GM18909 (cell line): ENCODE results near the gene HHATL.

Source experiments
- ATAC-seq: cut with Tn5 transposase; IDR thresholded peaks from one replicate; pipeline ENCODE4 v1.9.1; 2021; ENCODE audit warnings: mild to moderate bottlenecking; ENCODE audit not compliant: unreplicated experiment, poor library complexity

HHATL gene

DNA sequence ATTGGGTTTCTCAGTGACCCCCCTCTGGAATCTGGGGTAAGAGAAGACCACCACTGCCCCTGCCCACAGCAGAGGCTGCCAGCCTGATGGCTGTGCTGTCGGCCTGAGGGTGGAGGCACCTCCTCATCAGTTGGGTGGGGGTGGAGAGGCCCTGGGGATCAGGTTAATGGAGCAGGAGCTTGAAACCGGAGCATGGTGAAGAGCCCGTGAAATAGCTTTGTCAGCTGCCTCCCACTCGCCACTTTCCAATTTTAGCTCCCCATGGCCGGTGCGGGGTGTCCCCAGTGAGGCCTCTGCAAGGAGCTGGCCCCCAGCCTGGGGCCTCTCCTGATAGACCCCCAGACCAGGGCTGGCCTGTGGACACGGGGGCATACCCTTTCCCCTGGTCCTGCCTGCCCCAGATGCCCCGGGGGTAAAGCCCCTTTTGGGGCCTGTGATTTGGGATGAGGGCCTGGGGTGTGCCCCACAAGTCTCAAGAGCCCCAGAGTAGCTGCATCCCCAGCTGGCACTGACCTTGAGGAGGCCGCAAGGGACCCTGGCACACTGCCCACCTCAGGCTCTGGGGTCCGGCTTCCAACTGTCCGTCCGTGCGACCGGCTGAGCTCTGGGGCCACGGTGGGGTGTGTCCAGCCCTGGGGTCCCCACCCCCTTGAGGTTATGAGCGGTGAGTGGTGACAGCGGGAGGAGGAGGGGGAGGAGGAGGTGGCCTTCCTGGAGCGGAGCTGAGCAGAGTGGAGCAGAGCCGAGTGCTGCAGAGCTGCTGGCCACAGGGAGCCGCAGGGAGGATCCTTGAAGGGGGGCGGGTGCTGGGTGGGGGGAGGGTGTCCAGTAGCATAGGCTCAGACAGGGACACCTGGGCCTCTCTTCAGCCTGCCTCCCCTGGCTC lies at the start of gene HHATL:
Gene HHATL (minus strand): TSS at position 733 of the 886 bp plus-strand sequence. CDS start 1,972 bp downstream, outside the sequence.
- ATAC-seq, result no peak

- no peak for ATAC-seq
Measured at GRCh38 chr3:42751609-42752008, 49.0 kb upstream of the HHATL start.

- ATAC-seq, result no peak
Measured at GRCh38 chr3:42750834-42751233, 48.2 kb upstream of the HHATL start.

GRCh38 chr3:42749753-42750231 lies 47.2 kb upstream of the HHATL start:
- no peak for ATAC-seq

DNA sequence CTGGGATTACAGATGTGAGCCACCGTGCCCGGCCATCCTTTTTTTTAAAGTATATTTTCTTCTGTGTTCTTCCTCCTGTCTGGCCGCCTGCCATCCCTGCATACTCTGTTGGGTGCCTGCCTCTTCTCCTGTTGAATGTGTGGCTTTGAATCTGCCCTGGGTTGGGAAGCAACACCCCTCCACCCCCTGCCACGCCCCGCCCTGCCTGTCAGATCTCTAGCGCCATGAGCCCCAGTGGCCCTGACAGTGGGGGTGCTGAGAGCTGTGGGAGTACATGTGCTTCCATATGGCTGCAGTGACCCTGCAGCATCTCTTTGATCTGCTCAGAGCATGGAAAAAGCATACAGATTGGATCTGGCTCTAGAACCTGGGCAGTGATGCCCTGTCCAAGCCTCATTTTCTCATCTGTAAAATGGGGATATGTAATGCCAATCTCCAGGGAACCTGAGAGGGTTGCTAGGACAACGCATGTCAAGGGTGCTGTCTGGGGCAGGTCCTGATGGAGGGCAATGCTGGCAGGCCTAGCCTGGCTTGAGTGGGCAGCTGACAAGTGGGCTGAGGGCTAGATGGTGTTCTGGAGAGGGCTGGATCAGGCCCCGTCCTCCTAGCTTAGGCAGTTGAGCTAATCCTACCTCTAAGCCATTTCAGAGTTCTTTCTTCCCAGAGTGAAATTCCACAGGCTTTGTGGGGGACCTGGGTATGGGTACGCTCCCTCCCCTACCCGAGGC lies 46.6 kb upstream of the HHATL start:
- ATAC-seq, result no peak

GRCh38 chr3:42747581-42747980 lies 45.0 kb upstream of the HHATL start:
- no peak for ATAC-seq

- ATAC-seq, result no peak
Measured at GRCh38 chr3:42746455-42747450, 44.2 kb upstream of the HHATL start.

GRCh38 chr3:42745776-42746454 lies 43.3 kb upstream of the HHATL start:
- no peak for ATAC-seq

- no peak for ATAC-seq
Measured at GRCh38 chr3:42745291-42745745, 42.7 kb upstream of the HHATL start.

DNA sequence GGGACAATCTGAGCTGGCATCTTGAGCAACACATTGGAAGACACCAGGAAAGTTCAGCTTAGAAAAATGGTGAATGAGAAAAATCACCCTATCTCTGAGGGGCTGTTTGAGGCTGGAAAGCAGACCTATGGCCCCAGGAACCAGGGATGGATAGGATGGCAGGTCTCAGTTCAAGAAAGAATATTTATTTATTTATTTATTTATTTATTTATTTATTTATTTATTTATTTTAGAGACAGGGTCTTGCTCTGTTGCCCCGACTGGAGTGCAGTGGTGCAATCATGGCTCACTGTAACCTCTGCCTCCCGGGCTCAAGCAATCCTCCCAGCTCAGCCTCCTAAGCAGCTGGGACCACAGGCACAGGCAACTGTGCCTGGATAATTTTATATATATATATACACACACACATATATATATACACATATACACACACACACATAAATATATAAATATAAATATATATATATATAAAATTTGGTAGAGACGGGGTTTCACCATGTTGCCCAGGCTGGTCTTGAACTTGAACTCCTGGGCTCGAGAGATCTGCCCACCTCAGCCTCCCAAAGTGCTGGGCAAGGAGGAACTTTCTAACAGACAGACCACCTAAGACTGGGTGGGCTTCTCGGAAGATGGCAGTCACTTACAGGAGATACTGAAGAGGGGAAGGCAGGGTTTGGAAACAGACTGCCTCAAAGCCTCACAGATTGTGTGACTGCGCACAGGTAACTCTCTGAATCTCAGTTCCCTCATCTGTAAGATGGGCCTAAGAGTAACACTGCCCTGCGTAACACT lies 40.8 kb upstream of the HHATL start:
- ATAC-seq, result no peak

DNA sequence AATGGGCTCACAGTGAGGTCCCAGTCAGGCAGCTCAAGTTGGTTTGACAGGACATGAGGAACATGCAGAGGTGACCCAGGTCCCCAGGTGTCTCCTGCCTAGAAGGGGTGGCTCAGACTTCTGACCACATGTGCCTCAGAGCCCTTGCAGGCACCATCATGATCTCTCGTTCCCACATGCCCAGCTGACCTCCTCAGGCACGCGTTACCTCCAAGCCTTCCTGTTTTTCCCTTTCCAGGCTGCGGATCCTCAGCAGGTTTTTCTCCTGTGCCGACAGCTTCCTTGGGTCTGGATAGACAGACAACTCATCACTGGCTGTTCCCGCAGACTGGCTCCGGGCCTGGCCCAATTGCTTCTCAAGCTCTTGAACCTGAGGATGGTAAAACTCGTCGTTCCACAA lies 40.1 kb upstream of the HHATL start:
- ATAC-seq, result no peak

GRCh38 chr3:42742259-42742658 lies 39.7 kb upstream of the HHATL start:
- ATAC-seq, result no peak

GRCh38 chr3:42741796-42742195 lies 39.2 kb upstream of the HHATL start:
- no peak for ATAC-seq

DNA sequence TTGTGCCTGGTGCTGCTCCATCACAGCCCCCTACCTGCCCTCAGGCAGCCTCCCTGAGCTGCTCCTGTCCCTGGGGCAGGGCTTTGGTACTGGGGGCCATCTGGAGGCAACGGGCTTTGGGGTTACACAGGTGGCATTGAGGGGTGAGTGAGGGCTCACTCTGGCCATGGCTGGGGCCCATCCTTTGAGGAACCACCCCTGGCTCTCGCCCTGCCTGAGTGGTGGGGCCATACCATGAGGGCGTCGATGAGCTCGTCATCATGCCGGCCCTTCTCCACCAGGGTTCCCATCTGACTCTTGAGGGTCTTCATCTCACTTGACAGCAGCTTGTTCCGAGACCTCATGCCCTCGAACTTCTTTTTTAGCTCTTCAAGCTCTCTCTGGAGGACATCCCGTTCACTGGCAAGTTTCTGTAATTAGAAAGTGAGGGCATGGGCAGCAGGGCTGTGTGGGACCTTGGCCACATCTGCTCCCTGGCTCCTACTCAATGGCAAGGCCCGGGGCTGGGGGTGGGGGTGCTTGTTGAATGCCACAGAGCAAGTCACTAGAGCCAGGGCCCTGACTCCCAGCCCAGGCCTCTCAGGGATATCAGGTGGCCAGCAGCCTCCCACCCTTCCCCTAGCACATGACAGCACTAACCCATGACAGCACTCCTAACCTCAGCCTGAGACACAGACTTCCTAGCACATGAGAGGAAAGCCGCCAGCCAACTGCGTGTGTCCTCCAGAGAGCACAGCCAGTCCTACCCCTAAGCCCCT lies 37.0 kb upstream of the HHATL start:
- ATAC-seq, result no peak

DNA sequence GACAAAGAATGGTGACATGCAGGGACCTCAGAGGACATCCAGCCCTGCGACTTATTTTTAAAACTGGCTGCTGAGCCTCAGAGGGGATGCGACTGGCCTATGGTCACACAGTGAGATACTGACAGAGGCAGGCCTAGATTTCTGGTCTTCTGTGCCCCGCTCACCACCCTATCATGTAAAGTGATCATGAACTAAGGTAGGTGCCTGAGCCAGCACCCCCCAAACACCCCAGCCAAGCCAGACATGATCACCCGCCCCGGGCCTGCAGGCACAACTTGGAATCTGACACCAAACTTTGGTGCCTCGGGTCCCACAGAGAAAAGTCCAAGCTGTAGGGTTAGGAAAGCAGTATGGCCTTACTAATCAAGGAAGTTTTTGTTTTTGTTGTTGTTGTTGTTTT lies 33.9 kb upstream of the HHATL start:
- no peak for ATAC-seq

GRCh38 chr3:42736081-42736480 lies 33.5 kb upstream of the HHATL start:
- no peak for ATAC-seq

- no peak for ATAC-seq
Measured at GRCh38 chr3:42735615-42736014, 33.0 kb upstream of the HHATL start.

DNA sequence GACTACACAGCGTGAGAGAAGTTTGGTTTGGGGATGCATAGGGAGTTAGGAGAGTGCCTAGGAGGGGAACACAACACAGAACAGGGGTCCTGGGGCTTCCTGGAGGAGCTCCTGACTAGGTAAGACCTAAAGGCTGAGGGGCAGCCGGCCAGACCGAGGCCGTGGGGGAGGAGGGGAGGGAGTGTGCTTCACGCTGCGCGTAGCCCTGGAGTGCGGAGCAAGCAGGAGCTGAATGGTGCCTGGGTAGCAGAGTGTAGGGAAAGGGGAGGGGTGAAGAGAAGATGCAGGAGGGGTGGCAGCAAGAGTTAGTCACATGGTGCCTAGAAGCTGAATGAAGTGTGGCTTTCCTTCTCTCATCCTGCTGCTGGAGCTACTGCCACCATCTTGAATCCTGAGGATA lies 32.4 kb upstream of the HHATL start:
- no peak for ATAC-seq
